ENCODE data around the gene SCFD2. TPM values are rescaled to one million over a fixed set of nuclear protein-coding genes. Genes with fewer than 3 reads are reported as not detected.

SCFD2 gene
- polyA plus RNA-seq, 3 donors = 5.4 to 9.4 (median 6.7) TPM

DNA sequence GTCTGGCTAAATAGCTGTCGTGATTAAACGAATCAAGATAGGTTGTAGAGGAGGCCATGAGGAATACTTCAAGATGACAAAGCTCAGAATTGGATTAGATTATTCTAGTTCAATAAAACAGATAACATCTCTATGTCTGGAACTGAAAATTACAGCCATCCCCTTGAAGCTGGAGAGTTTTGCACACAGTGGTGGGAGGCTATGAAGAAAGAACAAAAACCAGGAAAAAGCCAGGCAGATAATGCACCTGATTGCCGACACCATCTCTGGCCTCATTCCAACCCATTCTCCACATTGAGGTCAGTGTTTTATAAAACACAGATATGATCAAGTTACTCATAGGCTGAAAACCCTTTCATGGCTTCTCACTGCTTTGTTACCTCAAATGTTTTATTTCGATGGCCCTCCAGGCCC is 315.5 kb downstream of the SCFD2 start:
- TF ChIP-seq, protein P1, sequence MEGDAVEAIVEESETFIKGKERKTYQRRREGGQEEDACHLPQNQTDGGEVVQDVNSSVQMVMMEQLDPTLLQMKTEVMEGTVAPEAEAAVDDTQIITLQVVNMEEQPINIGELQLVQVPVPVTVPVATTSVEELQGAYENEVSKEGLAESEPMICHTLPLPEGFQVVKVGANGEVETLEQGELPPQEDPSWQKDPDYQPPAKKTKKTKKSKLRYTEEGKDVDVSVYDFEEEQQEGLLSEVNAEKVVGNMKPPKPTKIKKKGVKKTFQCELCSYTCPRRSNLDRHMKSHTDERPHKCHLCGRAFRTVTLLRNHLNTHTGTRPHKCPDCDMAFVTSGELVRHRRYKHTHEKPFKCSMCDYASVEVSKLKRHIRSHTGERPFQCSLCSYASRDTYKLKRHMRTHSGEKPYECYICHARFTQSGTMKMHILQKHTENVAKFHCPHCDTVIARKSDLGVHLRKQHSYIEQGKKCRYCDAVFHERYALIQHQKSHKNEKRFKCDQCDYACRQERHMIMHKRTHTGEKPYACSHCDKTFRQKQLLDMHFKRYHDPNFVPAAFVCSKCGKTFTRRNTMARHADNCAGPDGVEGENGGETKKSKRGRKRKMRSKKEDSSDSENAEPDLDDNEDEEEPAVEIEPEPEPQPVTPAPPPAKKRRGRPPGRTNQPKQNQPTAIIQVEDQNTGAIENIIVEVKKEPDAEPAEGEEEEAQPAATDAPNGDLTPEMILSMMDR (IDR thresholded peaks at IDR 0.05) = no peak
- intact Hi-C loops (cut with micrococcal nuclease) = no loop called here
- H3K4me1 Mint-ChIP-seq = no peaks in the 10 kb centered on the region

DNA sequence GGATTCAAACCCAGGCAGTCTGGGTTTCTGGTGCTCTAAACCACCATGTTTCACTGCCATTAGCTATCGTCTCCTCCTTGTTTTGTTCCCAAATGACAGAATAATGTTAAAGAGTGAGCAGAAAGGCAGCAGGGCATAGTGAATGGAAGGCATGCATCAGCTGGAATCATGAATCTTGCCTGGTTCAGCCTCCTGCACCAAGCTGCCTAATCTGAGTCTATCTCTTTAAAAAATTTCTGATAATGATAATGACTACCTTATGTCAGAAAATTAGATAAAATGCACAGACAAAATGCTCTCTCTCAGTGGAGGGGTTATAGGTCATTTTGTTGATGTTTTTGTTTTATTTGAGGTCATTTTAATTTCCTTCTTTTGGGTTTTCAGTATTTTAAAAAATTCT is 316.3 kb downstream of the SCFD2 start:
- H3K9me3 ChIP-seq (replicated peaks in 1 of 2; ENCODE audit: control insufficient read depth in 1 of 2, insufficient read depth in 1 of 2, low read length in 2 of 2) = no peaks in the 10 kb centered on the region
- Mint-ChIP-seq H3K9me3 (peaks cover 0 to 3% (median 2%) of the 10 kb centered on the region in 7 donors), H3K27ac (no peak overlapping the region)

More for the DNA sequence above, 315.5 kb downstream of the SCFD2 start:
- Mint-ChIP-seq H3K9me3 (peaks cover 0 to 3% (median 2%) of the 10 kb centered on the region in 7 donors), H3K27ac (no peak overlapping the region), H3K27me3 (ENCODE audit: low read depth in 3 of 3) (peaks cover 0 to 1% (median 0%) of the 10 kb centered on the region in 3 donors), H3K36me3 (peaks cover 0 to 2% of the 10 kb centered on the region in 2 donors), H3K4me3 (no peak overlapping the region)
- no peak overlapping the region for H2AFZ ChIP-seq (ENCODE audit: insufficient read depth, low read depth, low read length, poor library complexity, severe bottlenecking)
- H3K4me3 ChIP-seq (replicated peaks in 1 of 3; ENCODE audit: low read depth in 2 of 3, low read length in 3 of 3) = no peak overlapping the region
- no peak overlapping the region for H3K4me2 ChIP-seq (replicated peaks; ENCODE audit: extremely low read depth, low read length, poor library complexity, severe bottlenecking)
- no peaks in the 10 kb centered on the region for H3K36me3 ChIP-seq (replicated peaks in 1 of 2; ENCODE audit: control insufficient read depth in 1 of 2, insufficient read depth in 2 of 2, low read length in 2 of 2)
- H3K9ac ChIP-seq (ENCODE audit: insufficient read depth, low read length, poor library complexity, severe bottlenecking) = no peak overlapping the region
- WGBS (ENCODE audit: insufficient coverage) = 100% methylated on average over 2 of the region's 4 CpGs
- no peaks in the 10 kb centered on the region for H3K4me1 ChIP-seq (ENCODE audit: control insufficient read depth in 1 of 2, insufficient read depth in 2 of 2, low read length in 2 of 2)
- DNase-seq = no peak
- no peaks in the 10 kb centered on the region for H3K27me3 ChIP-seq (ENCODE audit: control insufficient read depth in 2 of 2, insufficient read depth in 2 of 2, low read length in 2 of 2)
- no peaks in the 10 kb centered on the region for H3K79me2 ChIP-seq (ENCODE audit: insufficient read depth, low read length)
- no peak overlapping the region for H3K27ac ChIP-seq (ENCODE audit: low read depth in 1 of 2, low read length in 2 of 2)
- no peaks in the 10 kb centered on the region for H4K20me1 ChIP-seq (ENCODE audit: insufficient read depth, low read length)
- H3K9me3 ChIP-seq (replicated peaks in 1 of 2; ENCODE audit: control insufficient read depth in 1 of 2, insufficient read depth in 1 of 2, low read length in 2 of 2) = no peaks in the 10 kb centered on the region

More for the DNA sequence above, 316.3 kb downstream of the SCFD2 start:
- no peaks in the 10 kb centered on the region for H4K20me1 ChIP-seq (ENCODE audit: insufficient read depth, low read length)
- Mint-ChIP-seq H3K4me1 (no peaks in the 10 kb centered on the region), H3K36me3 (peaks cover 0 to 2% of the 10 kb centered on the region in 2 donors), H3K27me3 (ENCODE audit: low read depth in 3 of 3) (peaks cover 0 to 1% (median 0%) of the 10 kb centered on the region in 3 donors), H3K4me3 (no peak overlapping the region)
- no peak overlapping the region for H2AFZ ChIP-seq (ENCODE audit: insufficient read depth, low read depth, low read length, poor library complexity, severe bottlenecking)
- no peaks in the 10 kb centered on the region for H3K79me2 ChIP-seq (ENCODE audit: insufficient read depth, low read length)
- TF ChIP-seq, protein P1 (IDR thresholded peaks at IDR 0.05) = no peak
- no CpG with 5 or more reads among the region's 1 CpG for WGBS (ENCODE audit: insufficient coverage)
- H3K4me3 ChIP-seq (replicated peaks in 1 of 3; ENCODE audit: low read depth in 2 of 3, low read length in 3 of 3) = no peak overlapping the region
- intact Hi-C loops (cut with micrococcal nuclease) = no loop called here
- H3K36me3 ChIP-seq (replicated peaks in 1 of 2; ENCODE audit: control insufficient read depth in 1 of 2, insufficient read depth in 2 of 2, low read length in 2 of 2) = no peaks in the 10 kb centered on the region
- H3K4me1 ChIP-seq (ENCODE audit: control insufficient read depth in 1 of 2, insufficient read depth in 2 of 2, low read length in 2 of 2) = no peaks in the 10 kb centered on the region
- no peak overlapping the region for H3K9ac ChIP-seq (ENCODE audit: insufficient read depth, low read length, poor library complexity, severe bottlenecking)
- no peak overlapping the region for H3K27ac ChIP-seq (ENCODE audit: low read depth in 1 of 2, low read length in 2 of 2)
- DNase-seq = no peak
- H3K4me2 ChIP-seq (replicated peaks; ENCODE audit: extremely low read depth, low read length, poor library complexity, severe bottlenecking) = no peak overlapping the region
- H3K27me3 ChIP-seq (ENCODE audit: control insufficient read depth in 2 of 2, insufficient read depth in 2 of 2, low read length in 2 of 2) = no peaks in the 10 kb centered on the region
